Measurements from ENCODE around the gene CNNM4. TPM values are rescaled to one million over a fixed set of nuclear protein-coding genes. Genes with fewer than 3 reads are reported as not detected.
A peak's percentile ranks its signal among the peaks of the same experiment; 100 is the strongest.

CNNM4 gene
- 10 to 100 TPM in 1 of 2 experiments, 1 to 10 TPM in 1; 7.1 to 11.3 TPM for total RNA-seq

GRCh38 chr2:96760036-96760985 is at the start of gene CNNM4:
TSS of gene CNNM4 (plus strand) at chr2:96760902. CDS start at chr2:96761000, 98 bp downstream.
- Mint-ChIP-seq H3K4me1 (peaks cover 43% of the 10 kb centered on the region), H3K27ac (peak within 1 kb of the TSS; percentile 82), H3K9me3 (ENCODE audit: low read depth) (no peaks in the 10 kb centered on the region), H3K36me3 (ENCODE audit: low read depth) (no peaks in the 10 kb centered on the region), H3K27me3 (no peaks in the 10 kb centered on the region), H3K4me3 (peak within 1 kb of the TSS; percentile 75)
- POLR2A ChIA-PET: interaction anchor here (0.6 to 1.0 kb wide), 3 partner anchors 20 to 54 kb away, joined by 3 to 6 read pairs (median 3); no protein-coding TSS in a partner anchor
- CTCF ChIA-PET: interaction anchor here (0.6 to 3.3 kb wide), 12 partner anchors 14 to 220 kb away, joined by 3 to 13 read pairs (median 4); partner anchors contain the start of genes CNNM3 and KANSL3
- peak; percentile 96 for DNase-seq
- peak; percentile 93 for ATAC-seq
- intact Hi-C loops (cut with DNase I, micrococcal nuclease): loop anchor here (1.0 to 5.0 kb wide), 8 partner anchors 20 to 494 kb away; partner anchors contain the start of genes CNNM3 (in 2 of the 2), KANSL3 (in 2 of the 2), LMAN2L (in 2 of the 2) and ANKRD36 (in 1 of the 2)

GRCh38 chr2:96710985-96711384 is 49.7 kb upstream of the CNNM4 start:
- Mint-ChIP-seq H3K27me3 (no peaks in the 10 kb centered on the region), H3K9me3 (ENCODE audit: low read depth) (no peaks in the 10 kb centered on the region), H3K36me3 (ENCODE audit: low read depth) (peaks cover 21% of the 10 kb centered on the region), H3K4me3 (no peak overlapping the region), H3K4me1 (no peaks in the 10 kb centered on the region), H3K27ac (peak overlapping the region; percentile 1)
- POLR2A ChIA-PET: no interaction called here
- CTCF ChIA-PET: interaction anchor here (0.7 kb wide), 1 partner anchor 11 kb away, joined by 3 read pairs; no protein-coding TSS in a partner anchor
- intact Hi-C loops (cut with DNase I, micrococcal nuclease): no loop called here
- ATAC-seq (no peak), DNase-seq (no peak)

GRCh38 chr2:96715658-96716057 is 45.0 kb upstream of the CNNM4 start:
- Mint-ChIP-seq H3K9me3 (ENCODE audit: low read depth) (no peaks in the 10 kb centered on the region), H3K36me3 (ENCODE audit: low read depth) (peaks cover 8% of the 10 kb centered on the region), H3K4me1 (no peaks in the 10 kb centered on the region), H3K27ac (no peak overlapping the region), H3K4me3 (no peak overlapping the region), H3K27me3 (no peaks in the 10 kb centered on the region)
- ChIA-PET CTCF (no interaction called here), POLR2A (no interaction called here)
- ATAC-seq (no peak), DNase-seq (no peak)
- intact Hi-C loops (cut with DNase I, micrococcal nuclease): no loop called here

DNA sequence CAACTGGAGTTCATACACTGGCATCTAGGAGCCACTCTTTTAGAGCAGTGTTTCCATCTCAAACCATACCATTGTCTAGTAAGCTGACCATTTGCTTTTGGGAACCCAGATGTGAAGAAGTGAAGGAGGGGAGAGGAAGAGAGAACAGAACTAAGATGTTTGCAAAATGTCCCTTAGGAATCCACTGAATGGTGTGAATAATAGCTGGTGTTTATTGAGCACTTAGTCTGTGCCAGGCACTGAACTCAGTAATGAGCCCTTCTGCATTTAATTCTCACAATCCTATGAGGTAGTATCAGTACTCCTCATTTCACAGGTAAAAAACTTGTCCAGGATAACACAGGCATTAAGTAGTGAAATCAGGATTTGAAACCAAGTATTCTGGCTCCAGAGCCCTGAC is 44.3 kb upstream of the CNNM4 start:
- Mint-ChIP-seq H3K4me3 (no peak overlapping the region), H3K27me3 (no peaks in the 10 kb centered on the region), H3K9me3 (ENCODE audit: low read depth) (no peaks in the 10 kb centered on the region), H3K36me3 (ENCODE audit: low read depth) (peaks cover 2% of the 10 kb centered on the region), H3K4me1 (no peaks in the 10 kb centered on the region), H3K27ac (no peak overlapping the region)
- DNase-seq: no peak
- ChIA-PET POLR2A (no interaction called here), CTCF (no interaction called here)
- ATAC-seq: no peak
- intact Hi-C loops (cut with DNase I, micrococcal nuclease): no loop called here

- Mint-ChIP-seq H3K27me3 (no peaks in the 10 kb centered on the region), H3K9me3 (ENCODE audit: low read depth) (no peaks in the 10 kb centered on the region), H3K36me3 (ENCODE audit: low read depth) (peaks cover 28% of the 10 kb centered on the region), H3K4me3 (no peak overlapping the region), H3K27ac (no peak overlapping the region), H3K4me1 (no peaks in the 10 kb centered on the region)
- POLR2A ChIA-PET: no interaction called here
- no peak for ATAC-seq
- CTCF ChIA-PET: interaction anchor here (0.8 kb wide), 1 partner anchor 37 kb away, joined by 3 read pairs; no protein-coding TSS in a partner anchor
- intact Hi-C loops (cut with DNase I, micrococcal nuclease): no loop called here
- no peak for DNase-seq
Measured at GRCh38 chr2:96726131-96726530, 34.6 kb upstream of the CNNM4 start.

DNA sequence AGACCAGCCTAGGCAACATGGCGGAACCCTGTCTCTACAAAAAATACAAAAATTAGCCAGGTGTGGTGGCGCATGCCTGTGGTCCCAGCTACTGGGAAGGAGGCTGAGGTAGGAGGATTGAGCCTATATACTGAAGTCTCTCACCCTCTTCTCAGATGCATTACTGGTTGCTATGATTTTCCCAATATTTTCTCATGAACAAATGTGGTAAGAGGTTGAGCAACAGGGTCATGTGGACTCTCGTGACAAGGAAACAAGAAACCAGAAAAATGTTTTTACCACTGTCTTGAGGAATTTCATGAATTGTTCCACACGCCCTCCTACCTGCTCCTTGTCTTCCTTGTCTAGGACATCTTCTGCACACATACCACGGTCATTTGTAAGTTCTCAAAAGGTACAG is 33.3 kb upstream of the CNNM4 start:
- Mint-ChIP-seq H3K27me3 (no peaks in the 10 kb centered on the region), H3K27ac (no peak overlapping the region), H3K9me3 (ENCODE audit: low read depth) (no peaks in the 10 kb centered on the region), H3K4me1 (no peaks in the 10 kb centered on the region), H3K36me3 (ENCODE audit: low read depth) (peaks cover 29% of the 10 kb centered on the region), H3K4me3 (no peak overlapping the region)
- CTCF ChIA-PET: no interaction called here
- no peak for DNase-seq
- POLR2A ChIA-PET: no interaction called here
- ATAC-seq: no peak
- intact Hi-C loops (cut with DNase I, micrococcal nuclease): no loop called here

- Mint-ChIP-seq H3K9me3 (ENCODE audit: low read depth) (no peaks in the 10 kb centered on the region), H3K27me3 (no peaks in the 10 kb centered on the region), H3K4me1 (no peaks in the 10 kb centered on the region), H3K27ac (no peak overlapping the region), H3K36me3 (ENCODE audit: low read depth) (peaks cover 39% of the 10 kb centered on the region), H3K4me3 (no peak overlapping the region)
- POLR2A ChIA-PET: interaction anchor here (0.6 kb wide), 1 partner anchor 26 kb away, joined by 3 read pairs; no protein-coding TSS in a partner anchor
- ATAC-seq (no peak), DNase-seq (no peak)
- intact Hi-C loops (cut with DNase I, micrococcal nuclease): no loop called here
- CTCF ChIA-PET: interaction anchor here (0.6 to 0.8 kb wide), 2 partner anchors 31 to 373 kb away, joined by 3 read pairs; partner anchors contain the start of gene CNNM4
Measured at GRCh38 chr2:96729748-96730147, 31.0 kb upstream of the CNNM4 start.

DNA sequence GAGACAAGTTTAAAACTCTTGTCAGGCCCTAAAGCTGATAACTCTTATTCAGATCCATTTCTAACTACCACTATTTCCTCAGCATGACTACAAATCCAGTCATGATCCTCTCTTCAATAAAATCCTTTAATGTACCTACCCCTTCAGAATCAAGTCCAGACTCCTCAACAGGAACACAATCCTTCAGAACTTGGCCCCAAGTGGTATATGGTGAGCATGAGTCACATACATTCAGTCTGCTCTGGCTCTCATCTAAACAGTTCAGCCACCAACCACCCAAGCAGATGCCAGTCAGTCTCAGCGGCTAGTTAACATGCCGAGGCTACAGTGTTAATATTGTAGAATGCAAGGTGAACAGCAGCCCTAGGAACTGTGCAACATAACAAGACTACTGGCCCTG is 30.5 kb upstream of the CNNM4 start:
- H3K27ac Mint-ChIP-seq: no peak overlapping the region
- POLR2A ChIA-PET: no interaction called here

DNA sequence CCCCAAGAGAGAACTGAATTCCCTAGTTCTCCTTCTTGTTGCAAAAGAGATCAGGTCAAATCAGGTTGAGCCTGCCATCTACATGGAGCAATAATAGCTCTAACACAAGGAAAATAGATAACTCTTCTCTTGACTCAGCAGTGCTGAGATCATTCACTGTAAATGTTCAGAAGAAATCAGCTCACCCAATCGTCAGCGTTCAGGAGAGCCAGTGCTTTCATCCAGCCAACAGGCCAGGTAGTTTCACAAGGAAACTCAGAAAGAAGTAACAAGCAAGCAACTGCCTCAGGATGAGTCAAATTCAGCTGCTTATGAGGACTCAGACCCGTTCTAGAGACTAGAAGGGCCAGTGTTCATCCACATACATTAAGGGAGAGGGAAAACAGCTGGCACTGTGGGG is 26.8 kb upstream of the CNNM4 start:
- ChIA-PET CTCF (interaction anchor here (1.4 kb wide), 1 partner anchor 67 kb away, joined by 3 read pairs; no protein-coding TSS in a partner anchor), POLR2A (no interaction called here)
- H3K36me3 Mint-ChIP-seq (ENCODE audit: low read depth): peaks cover 37% of the 10 kb centered on the region
- H3K4me1 Mint-ChIP-seq: peaks cover 24% of the 10 kb centered on the region
- H3K27me3 Mint-ChIP-seq: no peaks in the 10 kb centered on the region
- no peak overlapping the region for H3K4me3 Mint-ChIP-seq
- intact Hi-C loops (cut with DNase I, micrococcal nuclease): no loop called here
- H3K27ac Mint-ChIP-seq: no peak overlapping the region
- ATAC-seq (peak; percentile 47), DNase-seq (no peak)
- no peaks in the 10 kb centered on the region for H3K9me3 Mint-ChIP-seq (ENCODE audit: low read depth)

More for the DNA sequence above, 30.5 kb upstream of the CNNM4 start:
- Mint-ChIP-seq H3K27me3 (no peaks in the 10 kb centered on the region), H3K4me3 (no peak overlapping the region), H3K36me3 (ENCODE audit: low read depth) (peaks cover 38% of the 10 kb centered on the region), H3K4me1 (peaks cover 3% of the 10 kb centered on the region), H3K9me3 (ENCODE audit: low read depth) (no peaks in the 10 kb centered on the region)
- intact Hi-C loops (cut with DNase I, micrococcal nuclease): no loop called here
- DNase-seq: no peak
- ATAC-seq: no peak
- CTCF ChIA-PET: interaction anchor here (0.8 to 0.9 kb wide), 2 partner anchors 30 to 72 kb away, joined by 3 read pairs; partner anchors contain the start of gene CNNM4

- CTCF ChIA-PET: interaction anchor here (0.7 to 2.8 kb wide), 3 partner anchors 21 to 66 kb away, joined by 3 to 15 read pairs (median 5); no protein-coding TSS in a partner anchor
- H3K36me3 Mint-ChIP-seq (ENCODE audit: low read depth): peaks cover 35% of the 10 kb centered on the region
- no peak overlapping the region for H3K4me3 Mint-ChIP-seq
- peak overlapping the region; percentile 40 for H3K27ac Mint-ChIP-seq
- ATAC-seq: no peak
- H3K9me3 Mint-ChIP-seq (ENCODE audit: low read depth): no peaks in the 10 kb centered on the region
- DNase-seq: no peak
- peaks cover 30% of the 10 kb centered on the region for H3K4me1 Mint-ChIP-seq
- intact Hi-C loops (cut with DNase I, micrococcal nuclease): no loop called here
- H3K27me3 Mint-ChIP-seq: no peaks in the 10 kb centered on the region
- POLR2A ChIA-PET: no interaction called here
Measured at GRCh38 chr2:96734880-96735583, 25.7 kb upstream of the CNNM4 start.

- POLR2A ChIA-PET: no interaction called here
Measured at GRCh38 chr2:96737251-96737650, 23.5 kb upstream of the CNNM4 start.

More at GRCh38 chr2:96737251-96737650, 23.5 kb upstream of the CNNM4 start:
- Mint-ChIP-seq H3K27ac (no peak overlapping the region), H3K4me1 (peaks cover 37% of the 10 kb centered on the region), H3K36me3 (ENCODE audit: low read depth) (peaks cover 23% of the 10 kb centered on the region), H3K4me3 (no peak overlapping the region), H3K27me3 (no peaks in the 10 kb centered on the region), H3K9me3 (ENCODE audit: low read depth) (no peaks in the 10 kb centered on the region)
- DNase-seq: no peak
- CTCF ChIA-PET: interaction anchor here (2.8 kb wide), 1 partner anchor 25 kb away, joined by 15 read pairs; no protein-coding TSS in a partner anchor
- no peak for ATAC-seq
- intact Hi-C loops (cut with DNase I, micrococcal nuclease): no loop called here

Data from activated CD4-positive, alpha-beta T cell treated with anti-CD3 and anti-CD28 coated beads for 36 hours (primary cell).